Suprapubic skin (tissue), 4 donors: Measurements from ENCODE around the gene NRN1. TPM values are rescaled to one million over a fixed set of nuclear protein-coding genes. Genes with fewer than 3 reads are reported as not detected.
A peak's percentile ranks its signal among the peaks of the same experiment; 100 is the strongest.

Source experiments
- DNase-seq, 2 donors: peaks; one replicate each; pipeline ENCODE4 v3.0.0-alpha.2; 2019; ENCODE audit warnings: low spot score in 2 of 2
- H3K27ac ChIP-seq: fragments of 200-600 bp; sonication (generic); one replicate; pipeline ENCODE4 v1.5.1; 2019
- H3K27me3 ChIP-seq: fragments of 200-600 bp; sonication (generic); one replicate; pipeline ENCODE4 v1.5.1; 2019
- H3K36me3 ChIP-seq: fragments of 200-600 bp; sonication (generic); one replicate; pipeline ENCODE4 v1.5.1; 2019
- H3K4me1 ChIP-seq: fragments of 200-600 bp; sonication (generic); one replicate; pipeline ENCODE4 v1.5.1; 2019
- H3K4me3 ChIP-seq: fragments of 200-600 bp; sonication (generic); one replicate; pipeline ENCODE4 v1.5.1; 2019; ENCODE audit warnings: mild to moderate bottlenecking
- H3K9me3 ChIP-seq: fragments of 200-600 bp; sonication (generic); one replicate; pipeline ENCODE4 v1.5.1; 2019
- EP300 ChIP-seq: sonication (generic); formaldehyde crosslinking; IDR thresholded peaks from one replicate; pipeline ENCODE4 v1.6.1; 2017; ENCODE audit warnings: antibody characterized with exemption
- POLR2A ChIP-seq, 2 donors: fragments of 450-650 bp; IDR thresholded peaks; one replicate each; pipeline ENCODE4 v1.6.1; 2017; ENCODE audit warnings: antibody characterized with exemption in 2 of 2, mild to moderate bottlenecking in 2 of 2, moderate library complexity in 2 of 2
- POLR2AphosphoS5 ChIP-seq, 3 donors: sonication (generic); formaldehyde crosslinking; IDR thresholded peaks; one replicate each; pipeline ENCODE4 v1.6.1; 2017; ENCODE audit warnings: antibody characterized with exemption in 3 of 3
- WGBS: methylation state at CpG from one replicate; pipeline ENCODE4 v1.1.5; 2018; 5-methylcytosine and 5-hydroxymethylcytosine counted together
- total RNA-seq, 4 donors: library from RNA; depleted of rRNA; stranded (reverse); fragments of >200 nt; gene quantifications; one replicate each; pipeline ENCODE4 v1.1.0, GENCODE V29; 2016
- TF ChIP-seq, protein P1 (sequence below), 2 donors: fragments of 200-600 bp in 1 of 2; fragments of 450-650 bp in 1 of 2; sonication (generic) in 1 of 2; IDR thresholded peaks; one replicate each; pipeline ENCODE4 v1.5.1; 2016 to 2019; ENCODE audit warnings: antibody characterized with exemption in 2 of 2, mild to moderate bottlenecking in 1 of 2, moderate library complexity in 1 of 2

The NRN1 gene, protein sequence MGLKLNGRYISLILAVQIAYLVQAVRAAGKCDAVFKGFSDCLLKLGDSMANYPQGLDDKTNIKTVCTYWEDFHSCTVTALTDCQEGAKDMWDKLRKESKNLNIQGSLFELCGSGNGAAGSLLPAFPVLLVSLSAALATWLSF
- total RNA-seq = 10 to 100 TPM in 2 of 4 donors, 1 to 10 TPM in 2; 5.1 to 16.1 (median 8.8) TPM

DNA sequence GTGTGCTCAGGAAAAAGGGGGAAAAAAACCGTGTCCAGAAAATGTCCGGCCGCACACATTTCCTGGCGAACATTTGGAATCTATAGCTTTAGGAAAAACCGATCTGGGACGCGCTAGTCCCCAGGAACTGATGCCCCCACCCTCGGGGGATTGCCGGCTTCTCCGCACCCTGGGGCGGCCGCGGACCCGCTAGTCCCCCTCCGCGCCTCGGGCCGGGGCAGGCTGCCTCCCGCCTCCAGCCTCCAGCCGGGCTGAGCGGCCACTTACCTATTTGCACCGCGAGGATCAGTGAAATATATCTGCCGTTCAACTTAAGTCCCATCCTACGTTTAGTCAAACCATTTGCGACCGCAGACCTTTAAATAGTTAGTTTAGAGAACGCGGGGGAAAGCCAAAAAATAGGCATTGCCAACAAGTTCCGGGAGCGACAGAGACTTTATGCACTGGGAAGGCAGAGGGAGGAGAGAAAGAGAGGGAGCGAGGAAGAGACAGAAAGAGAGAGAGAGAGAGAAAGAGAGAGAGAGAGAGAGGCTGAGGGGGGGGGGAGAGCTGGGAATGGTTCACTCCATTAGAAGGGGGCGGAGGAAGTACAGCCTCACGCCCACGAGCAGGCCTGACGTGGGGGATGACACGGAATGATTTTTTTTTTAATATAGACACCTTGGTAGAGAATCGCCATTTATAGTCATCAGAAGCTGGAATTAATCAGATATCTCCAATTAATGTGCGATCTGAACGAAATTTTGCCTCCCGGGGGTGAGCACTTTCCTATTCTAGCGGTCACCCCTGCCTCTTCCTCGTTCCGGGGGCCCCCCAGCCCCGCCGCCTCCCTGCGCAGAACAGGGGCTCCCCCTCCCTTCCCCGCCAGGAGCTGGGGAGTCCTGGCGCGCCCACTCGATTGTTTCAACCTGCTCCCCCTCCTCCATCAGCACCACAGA lies at the start of gene NRN1:
NRN1 (minus strand) TSS at position 498 of the 938 bp plus-strand sequence; CDS start at position 322, 176 bp downstream.
- DNase-seq = no peak
- peaks cover 89% of the 10 kb centered on the region for H3K27me3 ChIP-seq
- peak within 1 kb of the TSS; percentile 62 for H3K4me3 ChIP-seq
- 8% methylated on average over 48 of the region's 51 CpGs for WGBS
- no peaks in the 10 kb centered on the region for H3K9me3 ChIP-seq
- H3K4me1 ChIP-seq = peaks cover 70% of the 10 kb centered on the region
- TF ChIP-seq POLR2A (IDR thresholded peaks at IDR 0.05) = no peak
- H3K36me3 ChIP-seq = no peaks in the 10 kb centered on the region
- peak within 1 kb of the TSS; percentile 78 for H3K27ac ChIP-seq

DNA sequence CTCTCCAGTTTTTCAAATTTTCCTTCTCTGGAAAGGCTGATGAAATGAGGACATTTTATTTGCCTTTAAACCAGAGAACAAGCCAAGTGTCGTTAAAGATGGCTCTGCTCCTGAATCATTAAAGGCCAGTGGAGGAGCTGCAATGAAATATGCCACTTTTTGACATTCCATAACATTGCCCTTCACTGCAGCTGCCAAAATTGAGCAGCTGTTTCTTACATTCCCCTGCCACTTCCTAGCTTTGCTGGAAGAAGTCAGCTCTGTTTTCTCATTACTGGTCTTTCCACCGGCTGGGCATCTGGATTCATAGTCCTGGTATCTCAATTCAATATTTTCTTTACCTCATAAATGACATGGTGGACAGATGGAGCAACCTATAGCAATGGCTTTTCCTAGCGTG lies 45.5 kb upstream of the NRN1 start:
- 83% methylated on average over 3 of the region's 3 CpGs for WGBS
- TF ChIP-seq EP300 (no peak), POLR2AphosphoS5 (IDR thresholded peaks at IDR 0.05) (no peak)
- Histone ChIP-seq H3K4me3 (no peak overlapping the region), H3K9me3 (no peaks in the 10 kb centered on the region), H3K27ac (no peak overlapping the region), H3K36me3 (no peaks in the 10 kb centered on the region), H3K4me1 (no peaks in the 10 kb centered on the region), H3K27me3 (peaks cover 12% of the 10 kb centered on the region)
- DNase-seq = no peak

DNA sequence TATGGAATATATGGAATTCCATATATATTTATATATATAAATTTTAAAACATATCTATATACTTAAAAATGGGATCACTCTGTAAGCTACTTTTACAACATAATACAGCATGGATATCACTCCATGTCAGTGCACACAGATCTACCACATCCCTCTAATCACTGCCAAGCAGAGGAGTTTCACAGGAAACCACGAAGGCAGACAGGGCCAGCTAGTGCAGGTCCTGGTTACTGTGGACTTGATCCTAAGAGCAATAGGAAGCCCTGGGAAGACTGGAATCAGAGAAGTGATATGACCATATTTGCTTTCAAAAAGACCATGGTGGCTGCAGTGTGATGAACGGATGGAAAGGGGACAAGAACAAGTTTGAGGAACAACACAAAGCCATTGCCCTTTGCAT lies 40.0 kb upstream of the NRN1 start:
- no peak overlapping the region for H3K4me3 ChIP-seq
- no peak for DNase-seq
- TF ChIP-seq POLR2AphosphoS5 (IDR thresholded peaks at IDR 0.05) (no peak), EP300 (no peak), POLR2A (IDR thresholded peaks at IDR 0.05) (no peak)
- TF ChIP-seq, protein P1, sequence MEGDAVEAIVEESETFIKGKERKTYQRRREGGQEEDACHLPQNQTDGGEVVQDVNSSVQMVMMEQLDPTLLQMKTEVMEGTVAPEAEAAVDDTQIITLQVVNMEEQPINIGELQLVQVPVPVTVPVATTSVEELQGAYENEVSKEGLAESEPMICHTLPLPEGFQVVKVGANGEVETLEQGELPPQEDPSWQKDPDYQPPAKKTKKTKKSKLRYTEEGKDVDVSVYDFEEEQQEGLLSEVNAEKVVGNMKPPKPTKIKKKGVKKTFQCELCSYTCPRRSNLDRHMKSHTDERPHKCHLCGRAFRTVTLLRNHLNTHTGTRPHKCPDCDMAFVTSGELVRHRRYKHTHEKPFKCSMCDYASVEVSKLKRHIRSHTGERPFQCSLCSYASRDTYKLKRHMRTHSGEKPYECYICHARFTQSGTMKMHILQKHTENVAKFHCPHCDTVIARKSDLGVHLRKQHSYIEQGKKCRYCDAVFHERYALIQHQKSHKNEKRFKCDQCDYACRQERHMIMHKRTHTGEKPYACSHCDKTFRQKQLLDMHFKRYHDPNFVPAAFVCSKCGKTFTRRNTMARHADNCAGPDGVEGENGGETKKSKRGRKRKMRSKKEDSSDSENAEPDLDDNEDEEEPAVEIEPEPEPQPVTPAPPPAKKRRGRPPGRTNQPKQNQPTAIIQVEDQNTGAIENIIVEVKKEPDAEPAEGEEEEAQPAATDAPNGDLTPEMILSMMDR (IDR thresholded peaks at IDR 0.05) = no peak
- H3K36me3 ChIP-seq = no peaks in the 10 kb centered on the region
- peaks cover 7% of the 10 kb centered on the region for H3K27me3 ChIP-seq
- H3K9me3 ChIP-seq = no peaks in the 10 kb centered on the region
- 80% methylated on average over 2 of the region's 2 CpGs for WGBS
- no peak overlapping the region for H3K27ac ChIP-seq
- no peaks in the 10 kb centered on the region for H3K4me1 ChIP-seq

DNA sequence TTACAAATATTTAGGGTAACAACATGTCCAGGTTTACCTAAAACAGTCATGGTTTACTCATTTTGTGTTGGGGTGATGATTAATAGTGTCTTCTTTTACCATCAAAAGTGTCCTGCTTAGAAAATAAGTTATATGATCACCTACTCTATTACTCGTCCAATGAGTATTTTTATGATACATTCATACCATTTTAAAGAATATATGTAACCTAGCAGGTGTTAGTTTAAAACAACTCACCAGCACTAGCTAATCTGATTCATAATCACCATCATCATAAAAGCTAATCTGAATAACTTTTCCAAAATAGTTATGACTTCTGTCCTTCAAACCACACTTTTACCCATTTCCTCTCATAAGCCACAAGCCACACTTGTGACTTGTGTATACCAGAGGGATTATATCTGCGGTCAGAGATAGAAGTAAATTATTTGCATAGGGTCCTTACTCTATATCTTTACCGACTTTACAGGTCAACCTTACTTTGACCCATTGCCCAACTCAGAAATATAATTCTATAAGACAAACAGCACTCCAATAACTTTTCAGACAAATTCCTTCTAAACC lies 33.3 kb upstream of the NRN1 start:
- TF ChIP-seq POLR2AphosphoS5 (IDR thresholded peaks at IDR 0.05) (no peak), POLR2A (IDR thresholded peaks at IDR 0.05) (no peak), EP300 (no peak)
- TF ChIP-seq, protein P1 (IDR thresholded peaks at IDR 0.05) = no peak

DNA sequence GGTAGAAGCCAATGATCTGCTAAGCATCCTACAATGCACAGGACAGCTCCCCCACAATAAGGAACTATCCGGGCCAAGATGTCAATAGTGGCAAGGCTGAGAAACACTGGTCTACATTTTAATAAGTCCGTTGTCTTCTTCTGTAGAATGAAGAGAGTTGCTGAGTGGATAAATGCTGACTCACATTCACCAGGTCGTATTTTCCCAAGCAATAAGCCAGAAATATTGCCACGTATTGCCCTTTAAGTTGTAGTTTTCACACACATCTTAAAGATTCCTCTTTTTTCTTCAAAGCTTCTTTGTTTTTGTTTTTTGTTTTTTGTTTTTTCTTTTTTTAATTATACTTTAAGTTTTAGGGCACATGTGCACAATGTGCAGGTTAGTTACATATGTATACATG lies 30.5 kb upstream of the NRN1 start:
- no peak overlapping the region for H3K27ac ChIP-seq
- H3K9me3 ChIP-seq = no peaks in the 10 kb centered on the region
- H3K4me1 ChIP-seq = no peaks in the 10 kb centered on the region
- H3K27me3 ChIP-seq = no peaks in the 10 kb centered on the region
- no peak for DNase-seq
- H3K36me3 ChIP-seq = no peaks in the 10 kb centered on the region
- 95% methylated on average over 4 of the region's 4 CpGs for WGBS
- no peak overlapping the region for H3K4me3 ChIP-seq
- TF ChIP-seq, protein P1 (IDR thresholded peaks at IDR 0.05) = no peak
- TF ChIP-seq POLR2AphosphoS5 (IDR thresholded peaks at IDR 0.05) = no peak
- TF ChIP-seq POLR2A (IDR thresholded peaks at IDR 0.05) = no peak
- TF ChIP-seq EP300 = no peak

More for the DNA sequence above, 33.3 kb upstream of the NRN1 start:
- H3K4me3 ChIP-seq = no peak overlapping the region
- no peaks in the 10 kb centered on the region for H3K9me3 ChIP-seq
- peaks cover 3% of the 10 kb centered on the region for H3K27me3 ChIP-seq
- no peaks in the 10 kb centered on the region for H3K4me1 ChIP-seq
- H3K27ac ChIP-seq = no peak overlapping the region
- 74% methylated on average over 3 of the region's 3 CpGs for WGBS
- no peaks in the 10 kb centered on the region for H3K36me3 ChIP-seq
- no peak for DNase-seq

DNA sequence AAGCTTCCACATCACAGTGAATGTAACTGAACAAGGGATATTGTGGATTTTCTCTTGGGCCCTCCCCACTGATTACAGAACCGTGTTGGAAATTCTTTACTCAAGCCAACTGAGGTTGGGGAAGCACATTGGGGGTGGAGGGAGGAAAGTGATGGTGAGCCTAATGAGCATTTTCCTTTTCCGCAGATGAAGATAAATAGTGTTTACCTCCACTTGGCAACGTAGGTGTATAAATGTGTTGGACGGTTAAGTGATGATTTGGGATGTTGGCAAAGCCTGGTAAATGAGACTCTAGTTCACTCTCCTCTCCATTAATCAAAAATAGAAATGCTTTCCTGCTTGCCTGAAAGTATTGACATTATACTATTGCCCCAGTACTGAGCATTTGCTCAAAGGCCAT lies 27.1 kb upstream of the NRN1 start:
- H3K27ac ChIP-seq = no peak overlapping the region
- H3K4me1 ChIP-seq = no peaks in the 10 kb centered on the region
- no peaks in the 10 kb centered on the region for H3K27me3 ChIP-seq
- TF ChIP-seq POLR2A (IDR thresholded peaks at IDR 0.05) = no peak
- no peak for TF ChIP-seq POLR2AphosphoS5 (IDR thresholded peaks at IDR 0.05)
- TF ChIP-seq, protein P1 (IDR thresholded peaks at IDR 0.05) = no peak
- no peak for TF ChIP-seq EP300
- no peaks in the 10 kb centered on the region for H3K9me3 ChIP-seq
- no peak for DNase-seq
- no peaks in the 10 kb centered on the region for H3K36me3 ChIP-seq
- 79% methylated on average over 4 of the region's 4 CpGs for WGBS
- H3K4me3 ChIP-seq = no peak overlapping the region
